HG02588 (cell line): ENCODE measurements around the gene CLDN34.

ENCODE experiments used
- ATAC-seq: cut with Tn5 transposase; IDR thresholded peaks from one replicate; pipeline ENCODE4 v1.9.1; 2021; ENCODE audit warnings: mild to moderate bottlenecking, moderate library complexity; ENCODE audit not compliant: unreplicated experiment

CLDN34 gene, protein sequence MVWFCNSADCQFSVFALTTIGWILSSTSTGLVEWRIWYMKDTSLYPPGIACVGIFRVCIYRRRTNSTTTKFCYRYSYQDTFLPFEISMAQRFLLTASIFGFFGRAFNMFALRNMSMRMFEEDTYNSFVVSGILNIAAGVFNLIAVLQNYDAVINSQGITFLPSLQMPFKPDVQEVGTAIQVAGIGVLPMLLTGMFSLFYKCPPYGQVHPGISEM

DNA sequence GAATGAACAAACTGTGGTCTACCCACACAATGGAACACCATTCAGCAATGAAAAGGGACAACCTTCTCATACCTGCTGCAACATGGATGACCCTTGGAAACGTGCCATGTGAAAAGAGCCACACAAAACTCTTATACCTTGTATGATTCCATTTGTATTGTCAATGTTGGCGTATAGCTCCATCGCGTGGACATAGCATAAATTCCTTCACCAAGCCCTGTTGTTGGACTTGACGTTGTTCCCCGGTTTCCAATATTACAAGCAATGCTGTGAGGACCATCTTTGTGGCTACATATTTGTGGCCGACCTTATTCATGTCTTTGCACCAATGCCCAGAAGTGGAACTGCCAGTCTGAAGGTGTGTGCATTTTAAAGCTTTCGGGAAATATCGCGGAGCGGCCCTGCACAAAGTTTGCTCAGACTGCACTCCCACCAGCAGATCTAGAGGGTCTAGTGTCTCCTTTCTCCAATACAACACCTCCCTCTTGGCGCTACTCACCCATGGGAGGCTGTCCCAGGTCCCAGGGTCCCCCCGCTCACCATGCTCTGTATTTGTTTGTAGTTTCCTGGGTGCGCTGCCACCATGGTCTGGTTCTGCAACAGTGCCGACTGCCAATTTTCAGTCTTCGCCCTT is at the start of gene CLDN34:
TSS of gene CLDN34 (plus strand) at position 584 of the 634 bp plus-strand sequence. CDS start at position 584, 0 bp downstream.
- no peak for ATAC-seq

DNA sequence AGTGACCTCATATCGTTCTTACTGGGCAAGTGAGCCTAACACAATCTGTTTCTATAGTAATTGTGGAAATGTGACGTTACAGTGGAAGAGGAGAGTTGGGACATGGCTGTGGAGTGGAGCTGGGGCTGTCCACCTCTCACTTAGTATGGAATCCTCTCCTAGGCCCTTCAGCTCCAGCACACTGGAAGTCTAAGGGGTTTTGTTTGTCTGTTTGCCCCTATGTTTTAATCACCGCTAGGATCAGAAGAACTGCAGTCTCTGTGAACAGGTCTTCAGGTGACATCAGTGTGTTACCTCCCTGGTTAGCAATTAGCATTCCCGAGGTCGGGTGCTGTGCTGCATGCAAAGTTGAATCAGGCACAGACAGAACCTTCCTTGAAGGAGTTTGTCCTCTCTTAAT is 49.3 kb upstream of the CLDN34 start:
- no peak for ATAC-seq

DNA sequence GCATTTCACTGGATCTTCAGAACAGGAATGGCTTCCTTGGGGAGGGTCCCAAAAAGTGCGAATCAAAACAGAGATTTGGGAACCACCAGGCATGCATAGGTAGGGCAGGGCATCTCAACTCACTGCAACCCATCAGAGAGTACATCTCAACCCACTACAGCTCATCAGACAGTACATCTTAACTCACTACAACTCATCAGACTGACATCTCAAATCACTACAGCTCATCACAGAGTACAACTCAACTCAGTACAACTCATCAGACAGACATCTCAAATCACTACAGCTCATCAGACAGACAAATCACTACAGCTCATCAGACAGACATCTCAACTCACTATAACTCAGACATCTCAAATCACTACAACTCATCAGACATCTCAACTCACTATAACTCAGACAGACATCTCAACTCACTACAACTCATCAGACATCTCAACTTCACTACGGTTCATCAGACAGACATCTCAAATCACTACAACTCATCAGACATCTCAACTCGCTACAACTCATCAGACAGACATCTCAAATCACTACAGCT is 47.5 kb upstream of the CLDN34 start:
- no peak for ATAC-seq

DNA sequence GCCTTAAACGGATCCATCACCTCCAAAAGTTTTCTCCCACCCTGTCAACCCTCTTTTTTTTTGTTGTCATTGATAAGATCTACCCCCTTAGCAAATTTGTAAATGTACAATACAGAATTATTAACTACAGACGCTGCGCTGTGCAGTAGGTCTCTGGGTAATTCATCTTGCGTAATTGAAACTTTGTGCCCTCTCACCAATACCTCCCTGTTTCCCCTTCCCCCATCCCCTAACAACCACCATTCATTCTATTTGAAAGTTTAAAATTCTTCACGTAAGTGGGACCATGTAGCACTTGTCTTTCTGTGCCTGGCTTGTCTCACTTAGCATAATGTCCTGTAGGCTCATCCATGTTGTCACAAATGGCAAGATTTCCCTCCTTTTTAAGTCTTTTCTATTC is 45.8 kb upstream of the CLDN34 start:
- ATAC-seq: no peak

DNA sequence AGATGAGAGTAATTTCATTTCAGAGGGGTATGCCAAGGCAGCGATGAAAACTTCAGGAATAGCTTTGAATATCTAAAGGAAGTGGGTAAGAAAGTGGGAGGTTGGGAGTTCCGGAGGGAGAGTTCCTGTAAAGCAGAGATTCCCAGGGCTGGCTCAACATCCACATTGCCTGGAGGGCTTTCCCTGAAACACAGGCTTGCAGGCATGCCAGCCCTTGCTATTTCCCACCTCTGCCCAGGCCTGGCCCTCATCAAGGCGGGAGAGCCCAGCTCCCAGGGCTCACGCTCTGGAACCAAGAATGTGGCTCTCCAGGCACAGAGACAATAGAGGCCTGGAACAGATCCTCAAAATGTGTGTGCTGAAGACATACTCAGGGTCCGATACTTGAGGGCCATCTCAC is 43.8 kb upstream of the CLDN34 start:
- no peak for ATAC-seq

DNA sequence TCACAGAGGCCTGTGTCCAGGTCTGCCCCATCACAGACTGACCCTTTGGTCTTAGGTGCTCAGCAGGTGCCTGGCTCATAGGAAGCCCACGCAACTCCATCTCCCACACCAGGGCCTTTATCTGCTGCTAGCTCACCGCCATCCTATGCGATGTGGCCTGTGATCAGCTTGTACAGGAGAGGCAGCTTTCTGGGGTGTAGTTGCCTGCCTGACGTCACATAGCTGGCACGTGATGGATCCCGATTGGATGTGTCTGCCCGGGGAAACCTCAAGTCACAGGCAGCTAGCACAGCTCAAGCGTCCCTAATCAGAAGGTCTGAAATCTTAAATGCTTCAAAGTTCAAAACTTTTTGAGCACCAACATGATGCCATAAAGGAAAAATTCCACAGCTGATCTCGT is 41.2 kb upstream of the CLDN34 start:
- ATAC-seq: no peak

DNA sequence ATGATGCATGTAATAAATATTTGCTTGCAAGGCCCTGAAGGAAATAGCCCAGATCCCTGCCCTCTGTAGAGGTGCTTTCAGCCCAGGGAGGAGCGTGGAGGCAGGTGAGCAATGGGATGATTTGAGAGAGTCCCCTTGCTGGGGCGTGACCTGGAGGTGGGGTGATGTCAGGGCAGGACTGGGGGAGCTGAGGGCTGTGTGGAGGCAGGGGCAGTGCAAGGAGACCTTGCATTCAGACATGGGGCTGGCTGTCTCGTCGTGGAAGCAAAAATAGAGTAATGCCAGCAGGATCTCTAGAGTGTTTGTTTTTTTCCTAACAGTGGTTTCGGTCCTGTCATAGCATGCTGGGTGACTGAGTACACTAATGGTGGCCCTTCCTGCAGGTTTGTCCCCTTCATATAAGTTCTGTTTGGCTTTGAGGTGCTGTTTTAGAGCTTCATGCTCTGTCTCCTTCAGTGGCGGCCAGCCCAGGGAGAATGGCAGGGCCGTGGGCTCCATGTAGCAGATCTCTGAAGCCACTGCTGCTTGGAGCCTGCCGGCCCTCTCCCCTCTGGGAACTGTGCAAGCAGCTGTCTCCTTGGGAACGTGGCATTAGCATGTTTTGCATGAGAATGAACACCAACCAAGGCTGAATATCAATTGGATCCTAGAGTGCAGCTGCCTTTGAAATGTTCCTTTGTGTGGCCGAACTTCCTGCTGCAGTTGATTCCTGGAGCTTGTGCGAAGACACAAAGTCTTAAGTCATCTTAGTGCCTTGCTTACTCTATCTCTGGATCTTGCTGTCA is 39.3 kb upstream of the CLDN34 start:
- ATAC-seq: no peak

DNA sequence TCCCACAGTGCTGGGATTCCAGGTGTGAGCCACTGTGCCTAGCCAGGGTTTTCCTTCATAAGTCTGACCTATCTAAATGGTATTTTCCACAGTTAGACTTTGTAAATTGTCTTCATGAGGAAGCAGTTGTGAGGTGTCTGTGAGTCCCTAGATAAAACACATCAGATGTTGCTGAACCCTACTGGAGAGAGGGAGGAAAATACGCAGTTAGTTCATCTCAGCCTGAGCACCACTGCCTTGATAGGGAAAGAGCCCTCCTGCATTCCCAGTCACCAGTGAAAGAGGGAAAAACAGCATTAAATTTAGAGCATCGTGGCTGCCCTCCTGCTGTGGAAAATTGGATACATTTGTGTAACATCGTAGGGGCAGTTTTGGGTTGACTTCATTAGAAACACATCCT is 31.7 kb upstream of the CLDN34 start:
- ATAC-seq: no peak

DNA sequence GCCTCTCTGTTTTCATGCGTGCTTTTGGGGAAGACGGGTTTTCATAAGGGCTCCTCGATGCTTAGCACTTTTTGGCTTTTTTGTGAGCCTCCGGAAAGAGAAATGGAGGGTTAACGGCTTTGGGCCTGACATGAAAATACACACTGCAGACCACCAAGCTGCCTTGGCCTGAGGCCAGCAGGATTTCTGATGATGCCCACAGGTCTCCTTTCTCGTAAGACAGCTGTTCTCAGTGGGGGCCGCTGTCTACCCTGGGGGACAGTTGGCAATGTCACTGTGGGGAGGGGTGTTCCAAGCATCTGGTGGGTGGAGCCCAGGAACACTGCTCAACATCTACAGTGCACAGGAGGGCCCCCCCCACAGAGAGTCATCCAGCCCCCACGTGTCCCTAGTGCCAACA is 29.4 kb upstream of the CLDN34 start:
- no peak for ATAC-seq

DNA sequence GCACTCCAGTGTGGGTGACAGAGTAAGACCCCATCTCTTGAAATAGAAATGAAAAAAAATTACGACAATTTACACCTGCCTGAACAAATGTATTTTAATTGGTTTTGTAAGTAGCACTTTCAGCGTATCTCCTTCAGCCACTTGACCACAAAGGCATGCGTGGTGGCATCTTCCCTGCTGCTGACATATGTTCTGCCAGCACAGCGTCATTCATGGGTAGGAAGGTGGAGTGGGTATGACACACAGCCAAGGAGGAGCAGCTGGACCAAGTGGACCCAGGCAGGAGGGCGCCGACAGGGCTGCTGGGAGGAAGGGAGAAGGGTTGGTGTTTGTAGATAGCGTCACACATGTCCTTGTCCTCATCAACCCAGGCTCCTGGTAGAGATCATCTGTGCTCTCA is 28.6 kb upstream of the CLDN34 start:
- ATAC-seq: no peak

DNA sequence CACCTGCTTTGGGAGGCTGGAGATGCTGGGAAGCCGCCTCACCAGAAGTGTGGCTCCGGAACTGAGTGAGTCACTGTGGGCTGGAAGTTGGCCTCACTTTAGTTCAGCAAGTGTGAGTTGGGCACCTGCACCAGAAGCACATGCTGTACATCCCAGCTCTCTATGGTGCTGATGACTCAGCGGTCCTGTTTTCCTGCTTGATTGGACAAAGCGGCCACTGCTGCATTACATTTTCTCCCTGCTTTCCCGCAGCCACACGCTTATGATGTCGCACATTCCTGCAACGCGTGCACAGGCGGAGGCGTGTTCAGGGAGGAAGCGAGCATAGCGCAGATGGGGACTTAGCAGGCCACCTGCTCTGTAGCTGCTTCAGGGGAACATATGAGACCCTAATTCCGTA is 26.7 kb upstream of the CLDN34 start:
- ATAC-seq: no peak

DNA sequence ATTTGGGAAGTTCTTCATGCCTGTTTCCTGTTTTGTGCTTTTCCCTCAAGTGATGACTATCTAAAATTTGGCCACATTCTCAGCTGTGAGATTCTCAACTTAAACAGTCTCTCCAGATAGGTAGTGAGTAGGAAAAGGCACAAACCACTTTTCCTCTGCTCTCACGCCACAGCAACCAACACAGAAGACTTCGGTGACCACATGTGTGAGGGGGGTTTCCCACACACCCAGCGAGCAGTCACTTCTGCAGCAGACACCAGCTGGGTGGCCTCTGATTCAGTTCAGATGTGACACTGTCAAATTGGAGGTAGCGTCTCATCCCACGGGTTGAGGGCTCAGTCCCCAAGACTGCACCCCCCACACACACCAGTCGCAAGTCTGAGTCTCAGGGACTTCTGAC is 25.1 kb upstream of the CLDN34 start:
- peak; percentile 94 for ATAC-seq

DNA sequence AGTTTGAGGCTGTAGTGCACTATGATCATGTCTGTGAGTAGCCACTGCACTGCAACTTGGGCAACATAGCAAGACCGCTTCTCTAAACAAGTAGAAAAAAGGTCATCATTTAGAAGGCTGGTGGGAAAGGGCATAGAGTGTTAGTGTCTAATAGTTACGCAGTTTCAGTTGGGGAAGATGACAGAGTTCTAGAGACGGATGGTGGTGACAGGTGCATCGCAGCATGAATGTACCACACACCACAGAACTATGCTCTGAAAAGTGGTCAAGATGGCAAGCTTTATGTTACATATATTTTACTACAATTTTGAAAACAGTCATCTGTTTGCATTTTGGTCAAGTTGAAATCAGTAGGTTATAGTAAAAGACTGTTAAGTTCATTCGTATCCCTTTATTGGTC is 23.7 kb upstream of the CLDN34 start:
- no peak for ATAC-seq

DNA sequence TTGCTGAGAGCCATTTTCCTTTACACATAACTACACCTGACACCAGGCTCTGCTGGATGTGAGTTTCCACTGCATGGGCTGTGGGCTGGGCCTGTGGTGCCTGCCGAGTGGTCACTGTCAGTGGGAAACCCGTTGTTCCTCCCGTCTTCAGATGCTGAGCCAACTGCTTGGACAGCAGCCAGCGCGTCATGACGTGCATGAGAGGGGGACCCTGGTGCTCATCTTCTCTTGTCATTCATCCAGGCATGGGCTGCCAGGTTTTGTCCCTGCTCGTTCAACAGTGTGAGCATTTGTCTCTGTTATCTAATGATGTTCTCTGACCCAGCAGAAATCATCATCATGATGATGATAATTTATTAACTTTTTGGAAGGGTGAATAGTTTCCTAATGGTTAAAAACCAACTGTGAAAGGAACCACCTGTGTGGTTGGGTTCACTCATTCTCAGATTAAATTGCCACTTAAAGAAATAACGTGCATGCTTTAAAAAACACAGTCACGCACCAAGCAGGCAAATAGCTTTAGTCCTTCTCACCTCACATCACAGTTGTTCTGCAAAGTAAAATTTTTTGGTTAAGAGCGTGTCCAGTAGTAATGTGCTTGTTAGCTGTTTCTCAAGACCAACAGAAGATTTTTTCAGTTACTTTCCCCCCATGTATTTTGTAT is 19.9 kb upstream of the CLDN34 start:
- ATAC-seq: no peak

DNA sequence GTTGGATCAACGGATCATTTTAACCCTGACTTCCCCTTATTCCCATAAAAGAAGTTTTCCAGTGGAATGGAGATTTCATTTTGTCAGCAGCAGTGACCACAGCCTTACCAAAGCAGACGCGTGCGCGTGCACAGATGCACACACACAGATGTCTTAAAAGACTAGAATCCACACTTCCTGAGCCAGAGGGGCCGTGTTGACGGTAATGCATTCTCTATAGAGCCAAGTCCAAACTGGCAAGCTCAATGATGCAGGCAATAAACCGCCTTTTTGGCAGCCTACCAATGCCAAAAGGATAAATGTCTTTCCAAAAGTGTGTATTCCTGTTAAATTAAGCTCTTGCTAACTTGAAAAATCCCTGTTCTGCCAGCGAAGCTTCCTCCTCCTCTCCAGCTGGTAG is 18.8 kb upstream of the CLDN34 start:
- no peak for ATAC-seq

DNA sequence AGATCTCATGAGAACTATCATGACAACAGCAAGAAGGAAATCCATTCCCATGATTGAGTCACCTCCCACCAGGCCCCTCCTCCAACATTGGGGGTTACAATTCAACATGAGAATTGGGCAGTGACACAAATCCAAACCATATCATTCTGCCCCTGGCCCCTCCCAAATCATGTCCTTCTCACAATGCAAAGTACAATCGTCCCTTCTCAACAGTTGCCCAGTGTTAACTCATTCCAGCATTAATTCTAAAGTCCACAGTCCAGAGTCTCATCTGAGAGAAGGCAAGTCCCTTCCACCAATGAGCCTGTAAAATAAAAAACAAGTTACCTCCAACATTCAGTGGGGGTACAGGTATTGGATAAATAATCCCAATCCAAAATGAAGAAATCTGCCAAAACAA is 14.9 kb upstream of the CLDN34 start:
- no peak for ATAC-seq

DNA sequence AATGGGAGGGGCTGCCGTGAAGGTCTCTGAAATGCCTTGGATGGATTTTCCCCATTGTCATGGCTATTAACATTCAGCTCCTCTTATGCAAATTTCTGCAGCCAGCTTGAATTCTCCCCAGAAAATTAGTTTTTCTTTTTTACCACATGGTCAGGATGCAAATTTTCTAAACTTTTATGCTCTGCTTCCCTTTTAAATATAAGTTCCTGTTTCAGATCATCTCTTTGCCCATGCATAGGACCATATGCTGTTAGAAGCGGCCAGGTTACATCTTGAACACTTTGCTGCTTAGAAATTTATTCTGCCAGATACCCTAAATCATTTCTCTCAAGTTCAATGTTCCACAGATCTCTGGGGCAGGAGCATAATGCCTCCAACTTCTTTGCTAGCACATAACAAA is 13.8 kb upstream of the CLDN34 start:
- no peak for ATAC-seq

DNA sequence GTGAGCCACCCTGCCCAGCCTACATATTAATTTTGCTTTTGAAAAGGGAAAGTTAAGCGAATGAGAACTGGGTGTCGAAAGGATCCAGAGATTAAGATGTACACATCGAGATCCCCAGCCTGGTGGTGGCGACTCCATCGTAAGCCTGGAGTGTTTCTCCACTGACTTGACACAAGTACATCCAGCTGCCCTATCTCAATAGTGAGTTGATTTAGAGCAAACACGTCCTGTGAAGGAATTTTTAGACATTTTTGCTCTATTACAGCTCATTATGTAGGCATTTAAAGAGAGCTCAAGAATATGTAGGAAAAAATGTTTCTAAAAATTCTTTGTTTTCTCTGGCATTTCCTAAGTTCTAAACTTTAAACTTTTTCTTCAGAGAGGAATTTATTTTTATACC is 11.7 kb upstream of the CLDN34 start:
- ATAC-seq: no peak

DNA sequence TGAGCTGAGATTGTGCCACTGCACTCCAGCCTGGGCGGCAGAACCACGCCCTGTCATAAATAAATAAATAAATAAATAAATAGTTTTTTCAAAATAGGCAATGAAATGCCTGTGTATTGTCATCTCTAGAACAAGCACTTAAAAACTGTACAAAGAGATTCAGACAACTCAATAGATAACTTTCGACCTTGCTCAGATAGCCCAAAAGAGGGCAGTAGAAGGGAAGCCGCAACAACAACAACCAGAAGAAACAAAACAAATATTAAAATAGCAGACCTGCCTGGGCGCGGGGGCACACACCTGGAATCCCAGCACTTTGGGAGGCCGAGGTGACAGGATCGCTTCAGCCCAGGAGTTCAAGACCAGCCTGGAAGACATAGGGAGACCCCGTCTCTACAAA is 9.4 kb upstream of the CLDN34 start:
- no peak for ATAC-seq

DNA sequence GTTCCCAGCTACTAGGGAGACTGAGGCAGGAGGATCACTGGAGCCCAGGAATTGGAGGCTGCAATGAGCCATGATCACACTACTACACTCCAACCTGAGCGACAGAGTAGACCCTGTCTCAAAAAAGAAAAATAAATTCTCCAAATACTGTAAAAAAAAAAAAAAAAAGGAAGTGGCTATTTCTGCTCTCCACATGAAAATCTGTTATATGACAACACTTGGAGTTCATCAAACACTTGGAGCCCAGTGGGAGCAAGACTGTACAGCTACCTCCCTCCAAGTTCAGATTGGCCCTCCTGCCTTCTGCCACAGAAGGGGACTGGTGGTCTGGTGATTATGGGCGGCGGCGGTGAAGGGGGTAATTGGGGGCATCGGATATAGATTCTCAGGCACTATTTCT is 9.0 kb upstream of the CLDN34 start:
- no peak for ATAC-seq

DNA sequence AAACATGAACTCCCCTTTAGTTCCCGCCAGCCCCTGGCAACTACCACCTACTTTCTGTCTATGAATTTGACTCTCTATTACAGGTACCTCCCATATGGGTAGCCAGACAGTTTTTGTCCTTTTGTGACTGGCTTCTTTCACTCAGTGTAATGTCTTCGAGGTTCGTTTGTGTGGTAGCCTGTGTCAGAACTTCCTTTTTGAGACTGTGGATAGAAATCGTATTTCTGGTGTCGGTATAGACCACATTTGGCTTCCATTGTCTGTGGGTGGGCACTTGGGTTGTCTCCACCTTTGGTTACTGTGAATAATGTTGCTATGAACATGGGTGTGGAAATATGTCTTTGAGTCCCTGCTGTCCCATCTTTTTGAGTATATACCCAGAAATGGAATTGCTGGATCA is 5.4 kb upstream of the CLDN34 start:
- ATAC-seq: no peak

DNA sequence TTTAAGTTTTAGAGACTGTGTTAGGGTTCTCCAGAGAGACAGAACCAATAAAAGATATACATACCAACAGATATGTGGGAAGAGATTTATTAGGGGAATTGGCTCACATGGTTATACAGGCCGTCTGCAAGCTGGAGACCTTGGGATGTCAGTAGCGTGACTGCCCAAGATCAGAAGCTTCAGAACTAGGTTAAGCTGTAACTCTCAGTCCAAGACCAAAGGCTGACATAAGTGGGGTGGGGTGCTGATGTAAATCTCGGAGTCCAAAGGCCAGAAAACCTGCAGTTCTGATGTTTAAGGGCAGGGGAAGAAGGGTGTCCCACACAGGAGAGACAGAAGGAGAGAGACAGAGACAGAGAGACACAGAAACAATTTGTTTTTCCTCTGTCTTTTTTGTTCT is 10.5 kb downstream of the CLDN34 start:
- no peak for ATAC-seq
